ENCODE measurements around the gene NR2F2.

The NR2F2 gene

GRCh38 chr15:96320107-96320506 lies 10.4 kb upstream of the NR2F2 start:
- no peak for DNase-seq (ENCODE audit: low read depth)

GRCh38 chr15:96320703-96321638 lies 9.5 kb upstream of the NR2F2 start:
- DNase-seq (ENCODE audit: low read depth) = no peak

- no peak for DNase-seq (ENCODE audit: low read depth)
Observed at GRCh38 chr15:96321639-96322535, 8.6 kb upstream of the NR2F2 start.

DNA sequence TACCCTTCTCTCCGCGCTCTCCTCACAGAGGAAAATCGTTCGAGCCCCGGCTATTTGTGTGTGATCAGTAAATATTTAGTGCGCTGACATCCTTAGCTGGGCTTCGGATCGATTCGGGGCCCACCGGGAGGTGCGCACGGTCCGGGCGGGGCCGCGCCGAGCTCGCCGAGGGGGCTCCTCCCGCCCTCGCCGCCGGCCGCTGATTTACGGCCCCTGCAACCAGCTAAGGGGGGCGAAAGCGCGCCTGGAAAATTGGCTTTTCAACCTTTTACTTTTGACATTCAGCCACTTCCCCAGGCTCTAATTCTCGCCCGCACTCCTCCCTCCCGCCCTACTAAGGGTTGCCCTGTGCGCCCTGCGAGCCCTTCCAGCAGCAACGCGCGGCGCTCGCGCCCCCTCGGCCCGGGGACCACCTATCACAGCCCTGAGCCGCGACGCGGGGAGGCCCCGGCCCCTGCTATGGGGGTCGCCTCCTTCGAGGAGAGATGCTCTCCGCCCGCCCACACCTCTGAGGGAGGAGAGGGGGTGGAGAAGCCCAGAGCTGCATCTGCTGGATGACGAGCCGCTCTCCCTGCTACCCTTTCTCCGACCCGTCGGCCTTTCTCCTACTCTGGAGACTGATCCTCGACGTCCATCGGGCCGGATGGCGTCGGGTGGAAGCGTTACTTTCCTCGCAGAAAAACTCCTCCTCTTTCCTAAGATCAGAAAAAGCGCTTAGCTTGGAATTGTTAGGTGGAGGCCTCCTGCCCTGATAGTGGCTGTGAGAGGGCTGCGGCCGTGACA lies 7.8 kb upstream of the NR2F2 start:
- DNase-seq (ENCODE audit: low read depth) = no peak

- DNase-seq (ENCODE audit: low read depth) = no peak
Observed at GRCh38 chr15:96323319-96324145, 7.0 kb upstream of the NR2F2 start.

DNA sequence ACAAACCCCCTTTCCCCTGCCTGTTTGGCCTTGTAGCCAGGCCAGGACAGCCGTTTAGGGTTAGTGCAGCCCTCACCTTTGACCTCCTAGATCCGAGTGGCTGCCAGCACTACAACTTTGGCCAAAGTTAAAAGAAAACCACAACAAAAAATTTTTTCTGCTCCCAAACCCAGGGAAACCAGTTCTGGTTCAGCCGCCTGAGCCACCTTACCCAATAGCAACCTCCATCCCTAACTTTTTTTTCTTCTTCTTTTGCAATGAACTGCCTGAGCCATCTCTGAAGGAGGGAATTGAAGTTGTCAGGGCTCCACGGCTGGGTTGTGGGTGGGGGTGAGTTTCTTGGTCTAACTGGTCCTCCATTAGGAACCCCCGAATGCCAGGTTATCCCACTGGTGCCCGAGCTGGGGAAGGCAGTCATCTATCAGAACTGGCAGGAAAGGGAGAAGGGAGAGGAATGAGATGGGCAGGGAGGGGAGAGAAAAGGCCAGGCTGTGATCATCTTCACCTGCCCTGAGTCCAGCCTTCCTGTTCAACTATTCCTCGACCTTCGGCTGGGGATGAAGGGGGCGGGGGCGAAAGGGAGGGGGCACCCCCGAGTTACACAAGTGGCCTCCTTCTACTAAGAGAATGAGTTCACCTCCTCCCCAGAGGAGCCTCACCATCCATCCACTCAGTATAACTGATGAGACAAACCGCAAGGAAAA lies 6.2 kb upstream of the NR2F2 start:
- no peak for DNase-seq (ENCODE audit: low read depth)

- no peak for DNase-seq (ENCODE audit: low read depth)
Observed at GRCh38 chr15:96324940-96325540, 5.5 kb upstream of the NR2F2 start.

DNA sequence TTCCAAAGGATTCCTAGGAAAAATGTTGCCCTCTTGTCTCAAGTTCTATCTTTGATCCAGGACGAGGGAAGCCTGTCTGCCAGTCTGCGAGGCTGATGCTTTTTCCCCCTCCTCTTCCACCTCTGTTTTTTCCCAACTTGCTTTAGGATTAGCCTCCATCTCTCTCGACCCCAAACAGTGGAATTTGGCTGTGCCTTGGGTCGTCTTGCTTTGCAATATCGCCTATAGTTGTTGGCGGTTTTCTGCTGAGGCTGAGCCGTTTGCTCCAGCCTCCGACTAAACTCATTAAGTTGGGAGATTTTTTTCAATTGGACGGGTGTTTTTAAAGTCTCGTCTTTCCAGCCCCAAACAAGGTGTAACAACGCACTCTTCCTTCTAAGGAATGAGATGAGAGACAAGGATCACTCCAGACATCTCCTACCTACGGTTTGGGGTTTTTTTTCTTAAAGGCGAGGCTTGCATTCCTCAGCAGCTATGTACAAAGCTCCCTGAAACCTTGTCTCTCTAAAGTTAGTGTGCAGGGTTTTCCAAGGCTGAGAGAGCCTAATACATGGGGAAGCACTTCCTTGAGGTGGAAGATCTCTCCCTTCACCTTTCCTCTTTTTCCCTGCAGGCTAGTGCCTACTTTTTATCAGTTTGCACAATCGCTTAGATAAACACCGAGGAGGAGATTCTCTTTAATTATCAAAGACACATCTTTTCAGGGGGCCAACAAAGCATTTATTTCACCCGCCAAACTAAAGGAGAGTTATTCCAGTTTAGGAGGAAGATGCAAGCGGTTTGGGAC lies 4.8 kb upstream of the NR2F2 start:
- no peak for DNase-seq (ENCODE audit: low read depth)

- no peak for DNase-seq (ENCODE audit: low read depth)
Observed at GRCh38 chr15:96326328-96327154, 4.0 kb upstream of the NR2F2 start.

DNA sequence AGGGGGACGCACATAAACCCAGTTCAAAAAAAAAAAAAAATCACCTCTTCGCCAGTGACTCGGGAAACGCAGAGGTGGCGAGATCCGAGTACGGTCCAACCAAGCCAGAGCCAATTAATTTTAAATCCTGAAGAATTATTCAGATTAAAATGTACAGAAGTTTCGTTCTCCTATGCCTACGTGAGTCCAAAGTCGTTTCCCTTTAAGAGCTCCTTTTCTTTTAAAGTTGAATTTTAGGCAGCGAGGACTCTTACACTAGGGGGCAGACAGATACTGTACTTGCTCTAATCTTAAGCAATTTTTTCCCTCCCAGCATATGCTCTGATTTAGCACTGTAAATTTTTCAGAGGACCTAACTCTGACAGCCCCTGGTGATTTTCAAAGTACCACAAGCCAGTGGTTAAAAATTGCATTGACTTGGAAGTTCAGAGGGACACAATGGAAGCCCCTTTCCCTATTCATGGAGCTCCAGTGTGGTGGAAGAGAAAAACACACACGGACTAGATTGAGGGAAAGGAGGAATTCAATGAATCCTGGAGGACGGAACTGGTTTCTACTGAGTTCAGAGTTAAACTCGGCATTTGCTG lies 3.3 kb upstream of the NR2F2 start:
- peak; percentile 70 for DNase-seq (ENCODE audit: low read depth)

GRCh38 chr15:96328181-96328876 lies 2.2 kb upstream of the NR2F2 start:
- DNase-seq (ENCODE audit: low read depth) = no peak

- DNase-seq (ENCODE audit: low read depth) = no peak
Observed at GRCh38 chr15:96328877-96329195, 1.7 kb upstream of the NR2F2 start.

- DNase-seq (ENCODE audit: low read depth) = no peak
Observed at GRCh38 chr15:96329403-96329981, 1.0 kb upstream of the NR2F2 start.

- DNase-seq (ENCODE audit: low read depth) = no peak
Observed at GRCh38 chr15:96330064-96330449, 443 bp upstream of the NR2F2 start.

DNA sequence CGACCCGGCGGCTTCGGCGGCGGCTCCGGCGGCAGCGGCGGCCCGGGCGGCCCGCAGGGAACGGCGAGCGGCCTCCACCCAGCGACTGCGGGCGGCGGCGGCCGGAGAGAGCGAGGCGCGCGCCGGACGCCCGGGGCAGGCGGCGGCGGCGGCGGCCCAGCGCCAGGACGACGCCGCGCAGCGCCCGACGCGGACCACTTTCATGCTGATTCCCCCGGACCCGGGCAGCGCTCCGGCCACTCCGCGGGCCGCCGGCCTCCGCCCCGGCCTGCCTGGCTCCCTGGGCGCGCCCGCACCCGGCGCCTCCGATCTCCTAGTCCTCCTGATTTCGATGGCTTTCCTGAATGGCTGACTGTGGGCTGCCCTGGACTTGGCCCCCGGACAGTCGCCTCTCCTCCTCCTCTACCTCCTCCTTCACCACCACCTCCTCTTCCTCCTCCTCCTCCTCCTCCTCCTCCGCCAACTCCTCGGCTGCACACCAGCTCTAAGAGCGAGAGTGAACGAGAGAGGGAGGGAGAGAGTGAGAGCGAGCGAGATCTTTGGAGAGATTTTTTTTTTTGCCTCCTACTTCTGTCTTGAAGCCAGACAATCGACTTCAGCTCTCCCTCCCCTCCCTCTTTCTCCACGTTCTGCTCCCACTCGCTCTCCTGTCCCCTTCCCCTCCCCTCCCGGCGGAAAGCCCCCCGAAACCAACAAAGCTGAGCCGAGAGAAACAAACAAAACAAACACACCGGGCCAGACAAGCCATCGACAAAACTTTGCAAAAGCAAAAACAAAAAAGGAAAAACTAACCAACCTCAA lies 844 bp downstream of the NR2F2 start:
- DNase-seq (ENCODE audit: low read depth) = no peak

DNA sequence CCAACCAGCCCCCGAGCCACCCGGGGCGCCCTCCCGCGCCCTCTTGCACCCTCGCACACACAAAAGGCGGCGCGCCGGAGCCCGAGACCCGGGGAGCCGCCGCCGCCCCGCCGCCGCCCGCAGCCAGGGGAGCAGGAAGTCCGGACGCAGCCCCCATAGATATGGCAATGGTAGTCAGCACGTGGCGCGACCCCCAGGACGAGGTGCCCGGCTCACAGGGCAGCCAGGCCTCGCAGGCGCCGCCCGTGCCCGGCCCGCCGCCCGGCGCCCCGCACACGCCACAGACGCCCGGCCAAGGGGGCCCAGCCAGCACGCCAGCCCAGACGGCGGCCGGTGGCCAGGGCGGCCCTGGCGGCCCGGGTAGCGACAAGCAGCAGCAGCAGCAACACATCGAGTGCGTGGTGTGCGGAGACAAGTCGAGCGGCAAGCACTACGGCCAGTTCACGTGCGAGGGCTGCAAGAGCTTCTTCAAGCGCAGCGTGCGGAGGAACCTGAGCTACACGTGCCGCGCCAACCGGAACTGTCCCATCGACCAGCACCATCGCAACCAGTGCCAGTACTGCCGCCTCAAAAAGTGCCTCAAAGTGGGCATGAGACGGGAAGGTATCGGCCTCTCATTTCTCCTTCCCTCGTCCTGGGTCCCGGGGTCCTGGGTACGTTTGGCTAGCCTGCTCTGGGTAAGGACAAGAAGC lies 1.6 kb downstream of the NR2F2 start:
- no peak for DNase-seq (ENCODE audit: low read depth)
